ENCODE measurements around the gene DUSP16. TPM values are rescaled to one million over a fixed set of nuclear protein-coding genes. Genes with fewer than 3 reads are reported as not detected.

DUSP16 gene
- total RNA-seq, result 10 to 100 TPM in 3 of 4 donors, 1 to 10 TPM in 1; 8.6 to 13.8 (median 11.2) TPM
- 10 to 100 TPM; 13.8 to 27.3 (median 21.1) TPM for polyA plus RNA-seq

- H3K27me3 ChIP-seq, result no peaks in the 10 kb centered on the region
- H3K4me1 ChIP-seq, result peaks cover 0 to 40% (median 25%) of the 10 kb centered on the region in 4 donors
- no peaks in the 10 kb centered on the region for H3K36me3 ChIP-seq
- intact Hi-C loops (cut with DNase I), result loop anchor here (2.0 to 5.0 kb wide), 7 partner anchors 48 to 1840 kb away; partner anchors contain the start of genes BORCS5, CDKN1B, CREBL2 and ETV6
- DNase-seq, result peak; percentile 94
- TF ChIP-seq POLR2AphosphoS5 (IDR thresholded peaks at IDR 0.05) (peak; percentile 61 to 80 (median 77)), EP300 (IDR thresholded peaks at IDR 0.05) (no peak)
- peak within 1 kb of the TSS; percentile 96 to 100 (median 100) for H3K27ac ChIP-seq
- WGBS, 2 donors, result 1% methylated on average over 59 of the region's 59 CpGs
- H3K9me3 ChIP-seq, result peaks cover 0 to 2% (median 0%) of the 10 kb centered on the region in 4 donors
- peak within 1 kb of the TSS; percentile 88 to 96 (median 92) for H3K4me3 ChIP-seq
Observed at GRCh38 chr12:12562585-12563261, at the start of gene DUSP16. Gene DUSP16 (minus strand): TSS chr12:12562863. CDS start chr12:12521098, 41,765 bp downstream.

GRCh38 chr12:12612358-12612757 is 49.7 kb upstream of the DUSP16 start:
- Histone ChIP-seq H3K27ac (peak overlapping the region; percentile 85 to 96 (median 90)), H3K36me3 (peaks cover 0 to 5% (median 0%) of the 10 kb centered on the region in 4 donors), H3K4me3 (peak overlapping the region; percentile 54 to 85 (median 61)), H3K4me1 (peaks cover 0 to 49% (median 38%) of the 10 kb centered on the region in 4 donors), H3K9me3 (no peaks in the 10 kb centered on the region), H3K27me3 (no peaks in the 10 kb centered on the region)
- DNase-seq, result no peak
- WGBS, 2 donors, result 0 to 1% methylated on average over 7 of the region's 7 CpGs
- intact Hi-C loops (cut with DNase I), result loop anchor here (5.0 kb wide), 1 partner anchor 105 kb away; the partner anchor contains the start of gene CDKN1B
- no peak for TF ChIP-seq CTCF (IDR thresholded peaks at IDR 0.05)
- no peak for TF ChIP-seq POLR2AphosphoS5 (IDR thresholded peaks at IDR 0.05)
- TF ChIP-seq POLR2A (IDR thresholded peaks at IDR 0.05), result no peak
- no peak for TF ChIP-seq EP300 (IDR thresholded peaks at IDR 0.05)

- intact Hi-C loops (cut with DNase I), result loop anchor here (2.0 to 5.0 kb wide), 3 partner anchors 49 to 106 kb away; partner anchors contain the start of genes CDKN1B, DUSP16 and GPR19
- Histone ChIP-seq H3K36me3 (peaks cover 0 to 5% (median 0%) of the 10 kb centered on the region in 4 donors), H3K27me3 (no peaks in the 10 kb centered on the region), H3K4me3 (peak within 1 kb of the TSS; percentile 54 to 85 (median 61)), H3K4me1 (peaks cover 0 to 44% (median 36%) of the 10 kb centered on the region in 4 donors), H3K27ac (peak within 1 kb of the TSS; percentile 85 to 96 (median 90)), H3K9me3 (no peaks in the 10 kb centered on the region)
- 0 to 1% methylated on average over 51 of the region's 51 CpGs for WGBS, 2 donors
- DNase-seq, result peak; percentile 97
- no peak for TF ChIP-seq CTCF (IDR thresholded peaks at IDR 0.05)
- peak; percentile 27 to 85 (median 50) for TF ChIP-seq EP300 (IDR thresholded peaks at IDR 0.05)
- peak; percentile 88 to 96 (median 91) for TF ChIP-seq POLR2AphosphoS5 (IDR thresholded peaks at IDR 0.05)
- TF ChIP-seq POLR2A (IDR thresholded peaks at IDR 0.05), result peak; percentile 39 to 72
Observed at GRCh38 chr12:12611512-12612306, 49.0 kb upstream of the DUSP16 start, which contains the start of gene CREBL2. Gene CREBL2 (plus strand): TSS chr12:12611876. CDS start chr12:12612173, 297 bp downstream.

- Histone ChIP-seq H3K4me1 (peaks cover 0 to 34% (median 31%) of the 10 kb centered on the region in 4 donors), H3K27ac (peak overlapping the region; percentile 85 to 96 (median 90)), H3K4me3 (peak overlapping the region in 2 of 4 donors; percentile 56 to 66), H3K9me3 (no peaks in the 10 kb centered on the region), H3K36me3 (no peaks in the 10 kb centered on the region), H3K27me3 (no peaks in the 10 kb centered on the region)
- TF ChIP-seq POLR2AphosphoS5 (IDR thresholded peaks at IDR 0.05) (no peak), EP300 (IDR thresholded peaks at IDR 0.05) (no peak), POLR2A (IDR thresholded peaks at IDR 0.05) (no peak), CTCF (IDR thresholded peaks at IDR 0.05) (no peak)
- intact Hi-C loops (cut with DNase I), result loop anchor here (2.0 to 5.0 kb wide), 3 partner anchors 48 to 107 kb away; partner anchors contain the start of genes CDKN1B, DUSP16 and GPR19
- 92 to 96% methylated on average over 4 of the region's 4 CpGs for WGBS, 2 donors
- no peak for DNase-seq
Observed at GRCh38 chr12:12610711-12611110, 48.0 kb upstream of the DUSP16 start.

All from sigmoid colon (tissue), 7 donors.